ENCODE measurements around the gene DYSF.
A peak's percentile ranks its signal among the peaks of the same experiment; 100 is the strongest.

DYSF gene

GRCh38 chr2:71570511-71570910 is 117.2 kb downstream of the DYSF start:
- Histone ChIP-seq H3K79me1 (ENCODE audit: low read depth, low read length) (peaks cover 3% of the 10 kb centered on the region), H3K4ac (ENCODE audit: low read length) (no peak overlapping the region), H2BK120ac (ENCODE audit: low read depth, low read length) (no peak overlapping the region), H3K14ac (ENCODE audit: low read length) (no peak overlapping the region), H2BK5ac (ENCODE audit: low read length) (no peak overlapping the region), H2AFZ (ENCODE audit: low read length) (no peak overlapping the region), H4K8ac (ENCODE audit: low read depth, low read length) (no peak overlapping the region), H3K23ac (ENCODE audit: low read depth, low read length, poor library complexity) (no peak overlapping the region), H3K18ac (ENCODE audit: low read length) (no peak overlapping the region), H3K4me2 (ENCODE audit: insufficient read depth, low read length, poor library complexity, severe bottlenecking) (no peak overlapping the region), H3K27ac (replicated peaks; ENCODE audit: low read length) (no peak overlapping the region), H2AK5ac (ENCODE audit: low read depth, low read length) (no peak overlapping the region), H3K4me3 (ENCODE audit: low read length in 2 of 2) (no peak overlapping the region), H3K9me3 (replicated peaks in 1 of 2; ENCODE audit: control insufficient read depth in 2 of 2, insufficient read depth in 1 of 2, low read depth in 1 of 2, low read length in 2 of 2) (peaks cover 0 to 5% of the 10 kb centered on the region in 2 donors), H3K36me3 (replicated peaks in 1 of 2; ENCODE audit: control insufficient read depth in 2 of 2, insufficient read depth in 2 of 2, low read length in 2 of 2) (no peaks in the 10 kb centered on the region), H3K9ac (ENCODE audit: low read depth, low read length, poor library complexity) (peak overlapping the region; percentile 53), H3K27me3 (ENCODE audit: control insufficient read depth in 3 of 3, insufficient read depth in 3 of 3, low read depth in 1 of 3, low read length in 3 of 3) (no peaks in the 10 kb centered on the region), H2BK12ac (ENCODE audit: low read length) (peak overlapping the region; percentile 44), H3K4me1 (ENCODE audit: control insufficient read depth in 2 of 2, insufficient read depth in 1 of 2, low read depth in 1 of 2, low read length in 2 of 2) (no peaks in the 10 kb centered on the region), H4K91ac (ENCODE audit: low read depth, low read length, poor library complexity) (no peak overlapping the region), H2BK15ac (ENCODE audit: low read length) (no peak overlapping the region)
- no CpG with 5 or more reads among the region's 10 CpGs for WGBS, 2 donors (ENCODE audit: extremely low coverage in 2 of 2, insufficient read length in 2 of 2, insufficient replicate concordance in 1 of 2)
- DNase-seq (ENCODE audit: low spot score): no peak

- Histone ChIP-seq H2BK15ac (ENCODE audit: low read length) (no peak overlapping the region), H3K18ac (ENCODE audit: low read length) (no peak overlapping the region), H3K27me3 (ENCODE audit: control insufficient read depth in 3 of 3, insufficient read depth in 3 of 3, low read depth in 1 of 3, low read length in 3 of 3) (no peaks in the 10 kb centered on the region), H3K9me3 (replicated peaks in 1 of 2; ENCODE audit: control insufficient read depth in 2 of 2, insufficient read depth in 1 of 2, low read depth in 1 of 2, low read length in 2 of 2) (peaks cover 0 to 5% of the 10 kb centered on the region in 2 donors), H4K8ac (ENCODE audit: low read depth, low read length) (no peak overlapping the region), H3K4me1 (ENCODE audit: control insufficient read depth in 2 of 2, insufficient read depth in 1 of 2, low read depth in 1 of 2, low read length in 2 of 2) (no peaks in the 10 kb centered on the region), H3K79me1 (ENCODE audit: low read depth, low read length) (peaks cover 3% of the 10 kb centered on the region), H3K9ac (ENCODE audit: low read depth, low read length, poor library complexity) (no peak overlapping the region), H2AFZ (ENCODE audit: low read length) (no peak overlapping the region), H2BK12ac (ENCODE audit: low read length) (no peak overlapping the region), H3K4me3 (ENCODE audit: low read length in 2 of 2) (no peak overlapping the region), H3K14ac (ENCODE audit: low read length) (no peak overlapping the region), H3K36me3 (replicated peaks in 1 of 2; ENCODE audit: control insufficient read depth in 2 of 2, insufficient read depth in 2 of 2, low read length in 2 of 2) (no peaks in the 10 kb centered on the region), H2BK5ac (ENCODE audit: low read length) (no peak overlapping the region), H2AK5ac (ENCODE audit: low read depth, low read length) (no peak overlapping the region), H2BK120ac (ENCODE audit: low read depth, low read length) (no peak overlapping the region), H3K23ac (ENCODE audit: low read depth, low read length, poor library complexity) (no peak overlapping the region), H3K4me2 (ENCODE audit: insufficient read depth, low read length, poor library complexity, severe bottlenecking) (no peak overlapping the region), H4K91ac (ENCODE audit: low read depth, low read length, poor library complexity) (no peak overlapping the region), H3K4ac (ENCODE audit: low read length) (no peak overlapping the region), H3K27ac (replicated peaks; ENCODE audit: low read length) (no peak overlapping the region)
- no CpG with 5 or more reads among the region's 2 CpGs for WGBS, 2 donors (ENCODE audit: extremely low coverage in 2 of 2, insufficient read length in 2 of 2, insufficient replicate concordance in 1 of 2)
- no peak for DNase-seq (ENCODE audit: low spot score)
Measured at GRCh38 chr2:71570951-71571460, 117.6 kb downstream of the DYSF start.

GRCh38 chr2:71571945-71572344 is 118.6 kb downstream of the DYSF start:
- H3K9me3 ChIP-seq (replicated peaks in 1 of 2; ENCODE audit: control insufficient read depth in 2 of 2, insufficient read depth in 1 of 2, low read depth in 1 of 2, low read length in 2 of 2): peaks cover 0 to 5% of the 10 kb centered on the region in 2 donors
- no peaks in the 10 kb centered on the region for H3K36me3 ChIP-seq (replicated peaks in 1 of 2; ENCODE audit: control insufficient read depth in 2 of 2, insufficient read depth in 2 of 2, low read length in 2 of 2)
- no peak overlapping the region for H3K23ac ChIP-seq (ENCODE audit: low read depth, low read length, poor library complexity)
- H2BK15ac ChIP-seq (ENCODE audit: low read length): no peak overlapping the region
- H3K27ac ChIP-seq (replicated peaks; ENCODE audit: low read length): no peak overlapping the region
- H4K91ac ChIP-seq (ENCODE audit: low read depth, low read length, poor library complexity): no peak overlapping the region
- peaks cover 3% of the 10 kb centered on the region for H3K79me1 ChIP-seq (ENCODE audit: low read depth, low read length)
- no peak overlapping the region for H4K8ac ChIP-seq (ENCODE audit: low read depth, low read length)
- peak overlapping the region; percentile 83 for H3K9ac ChIP-seq (ENCODE audit: low read depth, low read length, poor library complexity)
- no peaks in the 10 kb centered on the region for H3K4me1 ChIP-seq (ENCODE audit: control insufficient read depth in 2 of 2, insufficient read depth in 1 of 2, low read depth in 1 of 2, low read length in 2 of 2)
- DNase-seq (ENCODE audit: low spot score): no peak
- H2BK12ac ChIP-seq (ENCODE audit: low read length): peak overlapping the region; percentile 16
- no peak overlapping the region for H2BK5ac ChIP-seq (ENCODE audit: low read length)
- WGBS, 2 donors (ENCODE audit: extremely low coverage in 2 of 2, insufficient read length in 2 of 2, insufficient replicate concordance in 1 of 2): no CpG with 5 or more reads among the region's 1 CpG
- H3K4ac ChIP-seq (ENCODE audit: low read length): no peak overlapping the region
- peak overlapping the region in 1 of 2 donors; percentile 12 for H3K4me3 ChIP-seq (ENCODE audit: low read length in 2 of 2)
- no peak overlapping the region for H3K4me2 ChIP-seq (ENCODE audit: insufficient read depth, low read length, poor library complexity, severe bottlenecking)
- no peak overlapping the region for H3K18ac ChIP-seq (ENCODE audit: low read length)
- no peak overlapping the region for H2AK5ac ChIP-seq (ENCODE audit: low read depth, low read length)
- no peak overlapping the region for H2BK120ac ChIP-seq (ENCODE audit: low read depth, low read length)
- H3K14ac ChIP-seq (ENCODE audit: low read length): peak overlapping the region; percentile 90
- no peaks in the 10 kb centered on the region for H3K27me3 ChIP-seq (ENCODE audit: control insufficient read depth in 3 of 3, insufficient read depth in 3 of 3, low read depth in 1 of 3, low read length in 3 of 3)
- no peak overlapping the region for H2AFZ ChIP-seq (ENCODE audit: low read length)

GRCh38 chr2:71575966-71576365 is 122.6 kb downstream of the DYSF start:
- H4K8ac ChIP-seq (ENCODE audit: low read depth, low read length): no peak overlapping the region
- H3K14ac ChIP-seq (ENCODE audit: low read length): no peak overlapping the region

More at GRCh38 chr2:71575966-71576365, 122.6 kb downstream of the DYSF start:
- no CpG with 5 or more reads among the region's 5 CpGs for WGBS, 2 donors (ENCODE audit: extremely low coverage in 2 of 2, insufficient read length in 2 of 2, insufficient replicate concordance in 1 of 2)
- Histone ChIP-seq H3K36me3 (replicated peaks in 1 of 2; ENCODE audit: control insufficient read depth in 2 of 2, insufficient read depth in 2 of 2, low read length in 2 of 2) (no peaks in the 10 kb centered on the region), H3K9me3 (replicated peaks in 1 of 2; ENCODE audit: control insufficient read depth in 2 of 2, insufficient read depth in 1 of 2, low read depth in 1 of 2, low read length in 2 of 2) (peaks cover 0 to 2% of the 10 kb centered on the region in 2 donors), H2BK12ac (ENCODE audit: low read length) (no peak overlapping the region), H2AFZ (ENCODE audit: low read length) (no peak overlapping the region), H3K9ac (ENCODE audit: low read depth, low read length, poor library complexity) (no peak overlapping the region), H3K4me2 (ENCODE audit: insufficient read depth, low read length, poor library complexity, severe bottlenecking) (no peak overlapping the region), H3K79me1 (ENCODE audit: low read depth, low read length) (peaks cover 3% of the 10 kb centered on the region), H2BK120ac (ENCODE audit: low read depth, low read length) (no peak overlapping the region), H2BK15ac (ENCODE audit: low read length) (no peak overlapping the region), H3K27me3 (ENCODE audit: control insufficient read depth in 3 of 3, insufficient read depth in 3 of 3, low read depth in 1 of 3, low read length in 3 of 3) (no peaks in the 10 kb centered on the region), H4K91ac (ENCODE audit: low read depth, low read length, poor library complexity) (no peak overlapping the region), H3K4me1 (ENCODE audit: control insufficient read depth in 2 of 2, insufficient read depth in 1 of 2, low read depth in 1 of 2, low read length in 2 of 2) (peaks cover 0 to 4% of the 10 kb centered on the region in 2 donors), H2BK5ac (ENCODE audit: low read length) (no peak overlapping the region), H3K23ac (ENCODE audit: low read depth, low read length, poor library complexity) (no peak overlapping the region), H2AK5ac (ENCODE audit: low read depth, low read length) (no peak overlapping the region), H3K27ac (replicated peaks; ENCODE audit: low read length) (no peak overlapping the region), H3K18ac (ENCODE audit: low read length) (no peak overlapping the region), H3K4me3 (ENCODE audit: low read length in 2 of 2) (no peak overlapping the region), H3K4ac (ENCODE audit: low read length) (no peak overlapping the region)
- no peak for DNase-seq (ENCODE audit: low spot score)
